GM21390 (cell line): ENCODE data around the gene NCDN.
"Not testable (repeated sequence)": the region's sequence is repeated elsewhere in the genome, so short reads cannot be mapped to it uniquely, and the experiment has no call there.

Source experiments
- ATAC-seq: cut with Tn5 transposase; IDR thresholded peaks from one replicate; pipeline ENCODE4 v1.9.1; 2021; ENCODE audit not compliant: unreplicated experiment

The NCDN gene

DNA sequence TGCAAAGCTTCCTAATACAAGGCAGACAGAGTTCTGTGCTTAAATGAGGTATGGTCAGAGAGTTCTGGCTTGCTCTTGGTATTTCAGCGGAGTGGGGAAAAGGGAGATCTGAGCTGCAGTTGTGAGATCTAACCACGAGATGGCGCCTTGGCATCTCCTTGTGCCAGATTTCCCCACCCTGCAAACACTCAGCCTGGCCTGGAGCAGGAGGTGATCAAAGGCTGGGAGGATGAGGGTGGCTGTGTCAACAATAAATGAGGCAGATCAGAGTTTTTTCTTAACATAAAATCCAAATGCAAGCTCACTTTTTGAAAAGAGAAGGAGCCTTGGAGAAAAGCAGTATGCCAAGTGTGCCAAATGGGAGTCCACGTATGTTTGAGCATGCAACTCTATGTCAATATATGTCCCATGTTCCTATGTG, 11.4 kb downstream of the NCDN start:
- ATAC-seq: no peak

DNA sequence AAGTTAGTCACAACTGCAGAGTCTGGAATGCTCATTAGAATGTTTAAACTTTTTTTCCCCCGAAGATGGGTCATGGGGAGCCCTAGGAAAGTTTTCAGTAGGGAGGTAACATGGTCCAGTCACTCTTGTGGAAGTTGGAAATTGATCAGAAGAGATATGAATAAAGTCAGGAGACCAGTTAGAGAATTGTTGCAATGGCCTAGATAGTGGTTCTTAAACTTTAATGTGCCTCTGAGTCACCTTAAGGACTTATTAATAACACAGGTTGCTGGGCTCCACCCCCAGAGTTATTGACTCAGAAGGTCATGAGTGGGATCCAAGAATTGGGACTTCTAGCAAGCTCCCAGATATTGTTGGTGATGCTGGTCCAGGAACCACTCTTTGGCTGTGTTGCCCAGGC, 12.3 kb downstream of the NCDN start:
- ATAC-seq: no peak

DNA sequence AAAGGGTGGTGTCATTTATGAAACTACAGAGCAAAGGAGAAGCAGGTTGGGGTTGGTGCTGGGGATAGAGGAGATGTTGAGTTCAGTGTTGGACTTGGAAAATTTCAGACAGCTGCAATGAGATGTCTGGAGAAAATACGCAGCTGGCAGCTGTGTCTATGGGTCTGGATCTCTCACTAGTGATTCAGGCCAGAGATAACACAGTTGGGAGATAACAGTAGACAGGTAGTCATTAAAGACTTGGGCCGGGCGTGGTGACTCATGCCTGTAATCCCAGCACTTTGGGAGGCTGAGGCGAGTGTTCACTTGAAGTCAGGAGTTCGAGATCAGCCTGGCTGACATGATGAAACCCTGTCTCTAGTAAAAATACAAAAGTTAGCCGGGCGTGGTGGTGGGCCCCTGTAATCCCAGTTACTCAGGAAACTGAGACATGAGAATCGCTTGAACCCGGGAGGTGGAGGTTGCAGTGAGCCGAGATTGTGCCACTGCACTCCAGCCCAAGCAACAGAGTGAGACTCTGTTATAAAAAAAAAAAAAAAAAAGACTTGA, 13.1 kb downstream of the NCDN start:
- ATAC-seq: no peak

DNA sequence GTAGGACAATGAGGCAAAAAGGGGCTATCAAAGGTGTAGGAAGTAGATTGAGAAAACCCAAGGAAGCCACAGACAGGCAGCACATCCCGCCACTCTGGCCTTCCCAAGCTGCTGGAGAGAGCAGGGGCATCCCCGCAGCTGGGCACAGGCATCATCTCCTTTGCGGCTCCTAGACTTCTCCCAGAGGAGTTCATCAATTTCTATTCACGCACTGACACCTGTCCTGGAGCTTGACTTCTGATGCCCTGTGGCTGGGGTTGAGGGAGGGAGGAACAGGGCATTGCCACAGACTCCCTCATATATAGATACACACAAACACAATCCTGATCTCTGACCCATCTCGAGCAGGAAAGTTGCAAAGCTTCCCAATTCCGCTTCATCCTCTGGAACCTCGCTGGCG, 13.7 kb downstream of the NCDN start:
- ATAC-seq: no peak

DNA sequence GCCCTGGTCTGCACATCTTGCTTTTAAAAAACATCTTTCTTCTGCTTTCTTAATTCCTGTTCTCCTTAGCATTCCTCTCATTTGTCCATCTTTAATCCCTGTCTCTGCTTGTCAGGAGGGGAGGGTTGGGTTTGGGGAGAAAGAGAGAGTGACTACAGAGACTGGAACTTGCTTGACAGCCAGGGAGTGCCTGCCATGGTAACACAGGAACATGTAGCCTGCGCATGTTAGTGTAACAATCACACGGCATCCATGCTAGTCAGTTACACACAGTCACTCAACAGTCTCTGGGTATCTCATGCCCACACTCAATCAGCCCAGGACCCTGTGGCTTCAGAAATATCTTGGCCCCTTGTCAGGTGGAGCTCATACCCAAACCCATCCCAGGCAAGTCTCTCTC, 14.7 kb downstream of the NCDN start:
- ATAC-seq: no peak

DNA sequence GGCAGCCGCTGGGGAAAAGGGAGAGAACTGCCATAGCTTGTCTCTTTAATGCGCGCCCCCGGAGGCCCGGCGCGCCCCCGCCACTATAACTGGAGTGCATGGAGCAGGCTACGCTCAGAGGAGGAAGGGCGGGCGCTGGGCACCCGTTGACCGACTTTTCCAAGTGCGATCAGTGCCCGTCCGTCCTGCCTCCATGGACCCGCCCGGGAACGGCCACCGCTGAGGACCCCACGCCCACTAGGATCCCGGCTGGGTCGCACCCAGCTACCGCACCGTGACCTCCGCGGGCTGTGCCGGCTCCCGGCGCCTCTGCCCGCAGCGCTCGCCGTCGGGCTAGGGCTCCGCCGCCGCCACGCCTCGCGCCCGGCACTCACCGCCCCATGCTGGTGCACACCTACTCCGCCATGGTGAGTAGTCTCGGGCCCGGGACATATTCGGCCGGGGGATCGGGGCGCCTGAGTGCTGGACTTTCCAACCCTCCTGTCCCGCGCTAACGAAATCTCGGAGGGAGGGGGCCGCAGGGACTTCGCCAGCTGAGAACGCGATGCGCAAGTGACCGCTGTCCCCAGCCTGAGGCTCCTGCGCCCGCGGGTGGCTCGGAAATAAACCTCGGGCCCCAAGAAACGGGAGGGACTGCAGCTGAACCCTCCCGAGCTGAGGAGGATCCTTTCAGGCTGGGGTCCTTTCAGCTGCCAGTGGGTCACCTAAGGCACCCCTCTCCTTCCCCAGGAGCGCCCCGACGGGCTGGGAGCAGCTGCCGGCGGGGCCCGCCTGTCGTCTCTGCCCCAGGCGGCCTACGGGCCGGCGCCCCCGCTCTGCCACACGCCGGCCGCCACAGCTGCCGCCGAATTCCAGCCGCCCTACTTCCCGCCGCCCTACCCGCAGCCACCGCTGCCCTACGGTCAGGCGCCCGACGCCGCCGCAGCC, 15.9 kb downstream of the NCDN start, which contains the start of gene TFAP2E:
TFAP2E (plus strand) TSS at position 117 of the 927 bp plus-strand sequence; CDS start at position 381, 264 bp downstream.
- ATAC-seq: no peak

DNA sequence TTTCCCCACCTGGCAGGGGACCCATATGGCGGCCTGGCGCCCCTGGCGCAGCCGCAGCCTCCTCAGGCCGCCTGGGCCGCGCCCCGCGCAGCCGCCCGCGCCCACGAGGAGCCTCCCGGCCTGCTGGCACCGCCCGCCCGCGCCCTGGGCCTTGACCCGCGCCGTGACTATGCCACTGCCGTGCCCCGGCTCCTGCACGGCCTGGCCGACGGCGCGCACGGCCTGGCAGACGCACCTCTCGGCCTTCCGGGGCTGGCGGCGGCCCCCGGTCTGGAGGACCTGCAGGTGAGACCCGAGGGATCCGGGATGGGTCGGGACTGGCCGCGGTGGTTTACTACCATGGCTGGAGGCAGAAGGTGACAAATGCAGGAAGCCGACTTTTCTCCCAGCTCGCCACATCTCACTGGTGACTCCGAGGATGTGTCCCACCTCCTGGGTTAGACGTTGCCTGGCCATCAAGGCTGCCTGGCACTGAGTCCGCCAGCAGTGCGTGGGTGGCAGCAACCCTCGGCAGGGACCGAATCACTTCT, 16.6 kb downstream of the NCDN start:
- no peak for ATAC-seq

DNA sequence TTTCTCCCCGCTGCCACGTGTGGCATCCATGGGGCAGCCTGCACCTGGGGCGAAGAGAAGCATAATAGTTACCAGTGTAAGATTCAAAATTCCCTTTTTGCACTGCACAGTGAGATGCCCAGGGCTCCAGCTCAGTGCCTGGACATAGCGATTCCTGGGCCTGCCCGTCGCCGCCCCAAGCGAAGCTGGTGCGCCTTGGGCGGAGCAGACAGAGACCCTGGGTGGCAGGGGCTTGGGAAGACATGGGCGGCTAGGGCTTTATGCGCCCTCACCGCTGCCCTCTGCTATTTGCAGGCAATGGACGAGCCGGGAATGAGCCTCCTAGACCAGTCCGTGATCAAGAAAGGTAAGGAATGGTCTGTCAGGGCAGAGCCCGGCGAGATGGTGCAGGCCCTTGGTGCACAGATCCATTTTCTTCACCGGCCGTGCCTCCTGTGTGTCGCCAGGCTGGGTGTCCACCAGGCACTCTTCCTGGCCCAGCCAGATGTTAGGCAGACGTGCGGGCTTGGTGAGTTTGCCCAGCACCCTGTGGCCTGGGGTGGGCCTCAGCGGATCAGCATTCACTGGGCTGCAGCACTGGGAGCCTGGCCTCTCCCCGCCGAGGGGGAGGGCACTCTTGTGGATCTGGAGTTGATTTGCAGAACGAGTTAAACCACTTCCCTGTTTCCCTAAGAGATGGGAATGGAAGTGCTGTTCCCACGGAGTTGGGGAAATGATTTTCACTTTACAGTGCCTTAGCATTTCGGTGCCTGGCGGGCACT, 17.2 kb downstream of the NCDN start:
- no peak for ATAC-seq

DNA sequence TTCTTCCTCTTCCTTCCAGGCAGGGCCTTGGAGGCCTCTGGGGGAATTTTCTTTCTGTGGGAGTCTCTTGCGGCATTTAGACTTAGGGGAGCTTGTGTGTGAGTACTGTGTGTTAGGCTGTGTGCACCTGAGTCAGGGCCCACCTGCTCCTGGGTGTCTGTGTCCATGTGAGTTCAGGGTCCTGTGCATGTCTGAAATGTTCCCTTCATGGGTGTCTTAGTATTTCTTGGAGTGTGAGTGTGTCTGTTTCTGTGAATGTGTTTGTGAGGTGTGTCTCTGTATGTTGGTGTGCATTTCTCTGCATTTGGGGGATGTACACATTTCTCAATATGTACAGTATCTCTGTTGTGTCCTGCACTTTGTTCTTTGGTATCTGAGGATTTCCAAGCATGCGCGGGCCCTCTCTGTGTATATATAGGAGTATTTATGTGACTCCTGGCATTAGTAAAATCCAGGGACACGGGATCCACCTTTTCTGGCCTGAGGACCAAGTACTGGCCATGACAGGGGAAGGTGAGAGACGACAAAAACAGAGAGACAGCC, 17.9 kb downstream of the NCDN start:
- no peak for ATAC-seq

DNA sequence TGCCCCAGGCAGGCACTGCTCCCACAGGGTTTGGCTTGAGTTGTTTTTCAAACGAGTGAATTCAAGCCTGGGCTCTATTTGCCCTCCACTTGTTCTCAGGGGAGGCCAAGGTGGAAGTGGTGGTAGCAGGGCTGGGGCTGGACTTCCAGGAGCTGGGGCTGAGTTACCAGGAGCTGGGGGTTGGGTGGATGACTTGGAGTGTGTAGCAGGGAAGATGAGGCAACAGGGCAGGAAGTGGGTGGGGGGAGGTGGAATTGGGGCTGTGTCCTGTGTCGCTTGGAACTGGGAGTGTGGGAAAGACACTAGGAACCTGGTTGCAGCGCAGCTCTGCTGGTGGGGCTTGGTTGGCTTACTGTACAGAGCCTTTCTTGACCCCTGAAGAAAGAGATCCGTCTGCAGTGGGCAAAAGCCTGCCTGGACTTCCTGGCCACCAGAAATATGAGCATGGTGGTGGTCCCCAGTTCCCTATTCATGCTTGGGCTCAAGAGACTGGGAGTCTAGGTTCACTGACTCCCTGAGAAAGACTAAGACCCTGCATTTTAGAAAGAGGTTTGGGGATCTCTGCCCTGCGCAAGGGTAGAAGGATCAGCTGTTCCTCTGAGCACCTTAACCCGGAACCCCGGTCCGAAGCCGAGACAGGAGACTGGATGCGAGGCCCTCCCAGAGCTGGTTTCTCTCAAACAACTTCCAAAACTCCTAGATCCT, 18.6 kb downstream of the NCDN start:
- ATAC-seq: no peak

DNA sequence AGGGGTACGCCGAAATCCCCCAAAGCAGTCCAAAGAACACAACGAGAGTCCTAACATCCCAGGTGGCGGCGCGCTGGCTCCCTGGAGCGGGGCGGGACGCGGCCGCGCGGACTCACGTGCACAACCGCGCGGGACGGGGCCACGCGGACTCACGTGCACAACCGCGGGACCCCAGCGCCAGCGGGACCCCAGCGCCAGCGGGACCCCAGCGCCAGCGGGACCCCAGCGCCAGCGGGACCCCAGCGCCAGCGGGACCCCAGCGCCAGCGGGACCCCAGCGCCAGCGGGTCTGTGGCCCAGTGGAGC, 19.1 kb downstream of the NCDN start:
- ATAC-seq: not testable (repeated sequence)

DNA sequence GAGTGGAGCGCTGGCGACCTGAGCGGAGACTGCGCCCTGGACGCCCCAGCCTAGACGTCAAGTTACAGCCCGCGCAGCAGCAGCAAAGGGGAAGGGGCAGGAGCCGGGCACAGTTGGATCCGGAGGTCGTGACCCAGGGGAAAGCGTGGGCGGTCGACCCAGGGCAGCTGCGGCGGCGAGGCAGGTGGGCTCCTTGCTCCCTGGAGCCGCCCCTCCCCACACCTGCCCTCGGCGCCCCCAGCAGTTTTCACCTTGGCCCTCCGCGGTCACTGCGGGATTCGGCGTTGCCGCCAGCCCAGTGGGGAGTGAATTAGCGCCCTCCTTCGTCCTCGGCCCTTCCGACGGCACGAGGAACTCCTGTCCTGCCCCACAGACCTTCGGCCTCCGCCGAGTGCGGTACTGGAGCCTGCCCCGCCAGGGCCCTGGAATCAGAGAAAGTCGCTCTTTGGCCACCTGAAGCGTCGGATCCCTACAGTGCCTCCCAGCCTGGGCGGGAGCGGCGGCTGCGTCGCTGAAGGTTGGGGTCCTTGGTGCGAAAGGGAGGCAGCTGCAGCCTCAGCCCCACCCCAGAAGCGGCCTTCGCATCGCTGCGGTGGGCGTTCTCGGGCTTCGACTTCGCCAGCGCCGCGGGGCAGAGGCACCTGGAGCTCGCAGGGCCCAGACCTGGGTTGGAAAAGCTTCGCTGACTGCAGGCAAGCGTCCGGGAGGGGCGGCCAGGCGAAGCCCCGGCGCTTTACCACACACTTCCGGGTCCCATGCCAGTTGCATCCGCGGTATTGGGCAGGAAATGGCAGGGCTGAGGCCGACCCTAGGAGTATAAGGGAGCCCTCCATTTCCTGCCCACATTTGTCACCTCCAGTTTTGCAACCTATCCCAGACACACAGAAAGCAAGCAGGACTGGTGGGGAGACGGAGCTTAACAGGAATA, 19.7 kb downstream of the NCDN start:
- ATAC-seq: peak; percentile 70

DNA sequence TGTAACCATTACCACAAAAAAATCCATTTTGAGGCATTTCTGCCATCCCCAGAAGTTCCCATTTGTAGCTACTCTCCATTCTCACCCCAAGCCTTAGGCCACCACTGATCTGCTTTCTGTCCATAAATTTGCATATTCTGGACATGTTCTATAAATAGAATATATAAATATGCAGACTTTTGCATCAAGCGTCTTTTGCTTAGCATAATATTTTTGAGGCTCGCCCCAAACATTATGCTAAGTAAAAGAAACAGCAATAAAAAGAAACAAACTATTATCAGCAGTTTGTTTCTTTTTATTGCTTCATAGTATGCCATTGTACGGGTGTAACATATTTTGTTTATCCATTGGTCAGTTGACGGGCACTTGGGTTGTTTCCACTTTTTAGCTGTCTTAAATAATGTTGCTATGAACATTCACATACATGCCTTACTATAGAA, 23.4 kb downstream of the NCDN start:
- ATAC-seq: no peak

DNA sequence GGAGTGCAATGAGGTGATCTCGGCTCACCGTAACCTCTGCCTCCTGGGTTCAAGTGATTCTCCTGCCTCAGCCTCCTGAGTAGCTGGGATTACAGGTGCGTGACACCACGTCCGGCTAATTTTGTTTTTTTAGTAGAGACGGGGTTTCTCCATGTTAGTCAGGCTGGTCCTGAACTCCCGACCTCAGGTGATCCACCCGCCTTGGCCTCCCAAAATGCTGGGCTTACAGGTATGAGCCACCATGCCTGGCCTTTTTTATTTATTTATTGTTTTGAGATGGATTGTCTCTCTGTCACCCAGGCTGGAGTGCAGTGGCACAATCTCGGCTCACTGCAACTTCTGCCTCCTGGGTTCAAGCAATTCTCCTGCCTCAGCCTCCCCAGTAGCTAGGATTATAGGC, 24.0 kb downstream of the NCDN start:
- ATAC-seq: not testable (repeated sequence)

DNA sequence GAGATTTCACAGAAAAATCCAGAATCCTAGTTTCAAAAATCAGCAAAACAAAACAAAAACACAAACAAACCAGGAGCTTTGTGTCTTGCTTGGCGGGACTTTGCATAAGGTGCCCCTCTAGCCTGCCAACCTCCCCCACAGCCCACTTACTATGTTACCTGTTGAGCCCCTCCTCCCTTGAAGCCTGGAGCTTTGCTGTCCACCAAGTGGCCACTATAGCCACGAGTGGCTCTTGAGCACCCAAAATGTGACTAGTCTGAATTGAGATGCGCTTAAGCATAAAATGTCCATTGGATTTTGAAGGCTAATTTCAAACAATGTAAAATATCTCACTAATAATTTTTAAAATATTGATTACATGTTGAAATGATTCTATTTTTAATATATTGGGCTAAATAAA, 27.7 kb downstream of the NCDN start:
- no peak for ATAC-seq

DNA sequence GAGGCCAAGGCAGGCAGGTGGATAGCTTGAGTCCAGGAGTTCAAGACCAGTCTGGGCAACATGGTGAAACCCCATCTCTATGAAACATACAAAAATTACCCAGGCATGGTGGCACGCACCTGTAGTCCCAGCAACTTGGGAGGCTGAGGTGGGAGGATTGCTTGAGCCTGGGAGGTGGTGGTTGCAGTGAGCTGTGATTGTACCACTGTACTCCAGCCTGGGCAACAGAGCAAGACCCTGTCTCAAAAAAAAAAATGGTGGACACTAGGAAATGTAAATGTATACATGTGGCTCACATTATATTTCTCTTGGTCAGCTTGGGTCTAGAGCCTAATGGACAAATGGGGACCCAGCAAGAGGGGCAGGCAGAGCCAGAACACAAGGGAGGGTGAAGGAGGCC, 28.2 kb downstream of the NCDN start:
- ATAC-seq: not testable (repeated sequence)

DNA sequence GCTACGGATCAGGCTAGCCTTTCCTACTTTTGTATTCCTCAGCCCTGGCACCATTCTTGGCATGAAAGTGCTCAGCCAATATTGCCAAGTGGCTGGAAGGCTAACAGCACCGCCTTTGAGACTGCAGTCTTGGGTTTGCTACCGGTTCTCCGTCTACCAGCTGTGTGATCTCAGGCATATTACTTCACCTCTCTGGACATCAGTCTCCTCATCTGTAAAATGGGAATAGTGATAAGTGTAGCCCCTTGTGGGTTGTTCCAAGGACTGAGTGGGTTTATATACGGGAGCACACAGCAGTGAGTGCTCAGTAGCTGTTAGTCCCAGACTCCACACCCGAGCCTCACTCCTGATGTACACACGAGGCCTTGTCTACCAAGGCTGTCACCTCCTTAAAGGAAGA, 29.2 kb downstream of the NCDN start:
- no peak for ATAC-seq

DNA sequence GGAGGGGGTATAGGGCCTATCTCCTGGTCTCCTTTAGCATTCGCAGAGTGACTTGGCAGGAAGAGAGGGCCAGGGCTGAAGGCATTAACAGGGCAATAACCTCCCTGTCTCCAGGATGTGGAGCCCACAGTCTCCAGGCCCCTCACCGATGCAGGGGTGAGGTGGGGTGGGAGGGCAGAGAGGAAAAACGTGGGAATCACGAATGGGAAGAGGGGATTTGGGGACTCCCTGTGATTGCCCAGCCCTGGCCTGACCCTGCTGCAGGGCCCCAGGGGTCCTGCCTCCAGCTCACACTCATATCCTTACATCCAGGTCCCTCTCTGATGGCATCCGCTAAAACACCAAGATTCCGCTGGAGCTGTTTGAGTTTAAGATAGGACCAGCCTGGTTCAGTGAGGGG, 30.1 kb downstream of the NCDN start:
- no peak for ATAC-seq

DNA sequence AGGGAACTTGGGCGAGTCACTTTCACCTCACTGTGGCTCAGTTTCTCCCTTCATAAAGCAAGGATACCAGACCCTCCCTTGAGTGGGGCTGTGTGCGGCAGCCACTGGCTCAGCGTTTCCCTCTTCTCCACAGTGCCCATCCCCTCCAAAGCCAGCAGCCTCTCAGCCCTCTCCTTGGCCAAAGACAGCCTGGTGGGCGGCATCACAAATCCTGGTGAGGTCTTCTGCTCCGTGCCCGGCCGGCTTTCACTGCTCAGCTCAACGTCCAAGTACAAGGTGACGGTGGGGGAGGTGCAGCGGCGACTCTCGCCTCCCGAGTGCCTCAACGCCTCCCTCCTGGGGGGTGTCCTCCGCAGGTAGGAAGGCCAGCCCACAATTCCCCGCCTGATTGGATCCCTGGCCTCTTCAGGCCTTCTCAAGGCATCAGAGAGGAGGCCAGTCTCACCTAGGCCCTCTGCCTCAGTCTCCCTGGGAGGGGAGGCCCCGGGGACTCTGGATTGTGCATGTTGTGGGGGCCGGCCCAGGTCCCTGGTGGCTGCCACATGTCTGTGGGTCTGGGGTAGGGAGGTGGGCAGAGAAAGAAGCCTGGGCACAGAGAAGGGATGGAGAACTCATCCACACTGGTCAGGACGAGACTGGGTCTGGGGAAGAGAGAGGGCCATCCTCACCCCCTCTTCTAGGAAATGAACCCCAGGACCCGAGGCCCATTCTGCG, 30.8 kb downstream of the NCDN start:
- ATAC-seq: no peak
